ENCODE results near the gene COASY. TPM values are rescaled to one million over a fixed set of nuclear protein-coding genes. Genes with fewer than 3 reads are reported as not detected.
A peak's percentile ranks its signal among the peaks of the same experiment; 100 is the strongest.

Gene COASY
- polyA plus RNA-seq, 1 of the 3 experiments (the other 2 are of a cell fraction): 69.4 TPM

DNA sequence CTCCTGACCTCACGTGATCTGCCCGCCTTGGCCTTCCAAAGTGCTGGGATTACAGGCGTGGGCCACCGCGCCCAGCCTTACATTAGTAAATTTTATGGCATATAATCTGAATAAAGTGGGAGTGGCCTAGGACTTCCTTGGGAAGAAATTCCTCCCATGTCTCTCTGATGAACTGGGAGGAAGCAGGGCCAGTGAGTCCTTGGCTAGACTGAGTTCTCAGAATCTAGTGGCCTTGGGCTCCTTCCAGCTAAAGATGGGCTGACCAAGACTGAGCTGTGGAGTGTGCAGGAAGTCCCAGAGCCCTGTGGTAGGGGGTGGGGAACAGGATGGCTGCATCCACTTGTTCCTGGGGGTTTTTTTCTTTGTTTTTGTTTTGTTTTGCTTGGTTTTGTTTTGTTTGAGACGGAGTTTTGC is 35.9 kb upstream of the COASY start:
- no peak overlapping the region for H3K4me2 ChIP-seq

More for the DNA sequence above, 35.9 kb upstream of the COASY start:
- peak overlapping the region in 1 of 2 experiments; percentile 100; a peak in 2 of 4 replicates for H3K27ac ChIP-seq (ENCODE audit: low read depth in 2 of 2, low read length in 1 of 2)
- CTCF ChIA-PET: interaction anchor here (1.0 to 8.9 kb wide), 7 partner anchors 8 to 116 kb away, joined by 3 to 83 read pairs (median 17); partner anchors contain the start of genes CAVIN1 and NAGLU
- no peaks in the 10 kb centered on the region for H3K9me2 ChIP-seq
- no peaks in the 10 kb centered on the region for H3K36me3 ChIP-seq (replicated peaks in 1 of 2; ENCODE audit: control insufficient read depth in 1 of 2, insufficient read depth in 2 of 2, low read length in 1 of 2)
- peaks cover 38% of the 10 kb centered on the region for H3F3A ChIP-seq (replicated peaks; ENCODE audit: insufficient read depth)
- peaks cover 16% of the 10 kb centered on the region for H3K79me2 ChIP-seq (ENCODE audit: insufficient read depth)
- DNase-seq: no peak
- H3K4me1 ChIP-seq (ENCODE audit: control insufficient read depth in 1 of 2, insufficient read depth in 2 of 2, low read depth in 1 of 2, low read length in 1 of 2): peaks cover 7 to 28% of the 10 kb centered on the region in 2 experiments; a peak in 3 of 4 replicates
- no peaks in the 10 kb centered on the region for H3K27me3 ChIP-seq (ENCODE audit: insufficient read depth)
- 93% methylated on average over 5 of the region's 6 CpGs for WGBS (ENCODE audit: low lambda C conversion rate)
- H3K9me3 ChIP-seq: no peaks in the 10 kb centered on the region
- POLR2A ChIA-PET: no interaction called here
- peak overlapping the region; percentile 77; the same call in 1 of the 2 replicates for H2AFZ ChIP-seq (ENCODE audit: low read depth)
- TF ChIP-seq RAD21 (IDR thresholded peaks at IDR 0.05; ENCODE audit: low read length) (no peak), JUND (IDR thresholded peaks at IDR 0.05) (no peak), TAF1 (IDR thresholded peaks at IDR 0.05; ENCODE audit: borderline replicate concordance, low read depth, low read length) (no peak), NRF1 (IDR thresholded peaks at IDR 0.05; ENCODE audit: low read depth, low read length) (no peak), TEAD4 (IDR thresholded peaks at IDR 0.05; ENCODE audit: borderline replicate concordance, insufficient read depth) (no peak), SIN3A (IDR thresholded peaks at IDR 0.05; ENCODE audit: borderline replicate concordance, low read depth, low read length) (no peak), GABPA (IDR thresholded peaks at IDR 0.05; ENCODE audit: low read depth) (no peak), YY1 (IDR thresholded peaks at IDR 0.05; ENCODE audit: low read depth) (no peak), GATA2 (CRISPR knock-in tag; IDR thresholded peaks at IDR 0.05) (no peak), RCOR1 (IDR thresholded peaks at IDR 0.05; ENCODE audit: low read length) (no peak), RFX5 (IDR thresholded peaks at IDR 0.05; ENCODE audit: low read length) (no peak), FOSL2 (IDR thresholded peaks at IDR 0.05; ENCODE audit: borderline replicate concordance, low read depth) (no peak)
- TF ChIP-seq, protein P1, sequence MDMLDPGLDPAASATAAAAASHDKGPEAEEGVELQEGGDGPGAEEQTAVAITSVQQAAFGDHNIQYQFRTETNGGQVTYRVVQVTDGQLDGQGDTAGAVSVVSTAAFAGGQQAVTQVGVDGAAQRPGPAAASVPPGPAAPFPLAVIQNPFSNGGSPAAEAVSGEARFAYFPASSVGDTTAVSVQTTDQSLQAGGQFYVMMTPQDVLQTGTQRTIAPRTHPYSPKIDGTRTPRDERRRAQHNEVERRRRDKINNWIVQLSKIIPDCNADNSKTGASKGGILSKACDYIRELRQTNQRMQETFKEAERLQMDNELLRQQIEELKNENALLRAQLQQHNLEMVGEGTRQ (IDR thresholded peaks at IDR 0.05; ENCODE audit: borderline replicate concordance, low read depth, low read length): no peak
- TF ChIP-seq, protein P2, sequence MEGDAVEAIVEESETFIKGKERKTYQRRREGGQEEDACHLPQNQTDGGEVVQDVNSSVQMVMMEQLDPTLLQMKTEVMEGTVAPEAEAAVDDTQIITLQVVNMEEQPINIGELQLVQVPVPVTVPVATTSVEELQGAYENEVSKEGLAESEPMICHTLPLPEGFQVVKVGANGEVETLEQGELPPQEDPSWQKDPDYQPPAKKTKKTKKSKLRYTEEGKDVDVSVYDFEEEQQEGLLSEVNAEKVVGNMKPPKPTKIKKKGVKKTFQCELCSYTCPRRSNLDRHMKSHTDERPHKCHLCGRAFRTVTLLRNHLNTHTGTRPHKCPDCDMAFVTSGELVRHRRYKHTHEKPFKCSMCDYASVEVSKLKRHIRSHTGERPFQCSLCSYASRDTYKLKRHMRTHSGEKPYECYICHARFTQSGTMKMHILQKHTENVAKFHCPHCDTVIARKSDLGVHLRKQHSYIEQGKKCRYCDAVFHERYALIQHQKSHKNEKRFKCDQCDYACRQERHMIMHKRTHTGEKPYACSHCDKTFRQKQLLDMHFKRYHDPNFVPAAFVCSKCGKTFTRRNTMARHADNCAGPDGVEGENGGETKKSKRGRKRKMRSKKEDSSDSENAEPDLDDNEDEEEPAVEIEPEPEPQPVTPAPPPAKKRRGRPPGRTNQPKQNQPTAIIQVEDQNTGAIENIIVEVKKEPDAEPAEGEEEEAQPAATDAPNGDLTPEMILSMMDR (IDR thresholded peaks at IDR 0.05): no peak
- TF ChIP-seq, protein P3, sequence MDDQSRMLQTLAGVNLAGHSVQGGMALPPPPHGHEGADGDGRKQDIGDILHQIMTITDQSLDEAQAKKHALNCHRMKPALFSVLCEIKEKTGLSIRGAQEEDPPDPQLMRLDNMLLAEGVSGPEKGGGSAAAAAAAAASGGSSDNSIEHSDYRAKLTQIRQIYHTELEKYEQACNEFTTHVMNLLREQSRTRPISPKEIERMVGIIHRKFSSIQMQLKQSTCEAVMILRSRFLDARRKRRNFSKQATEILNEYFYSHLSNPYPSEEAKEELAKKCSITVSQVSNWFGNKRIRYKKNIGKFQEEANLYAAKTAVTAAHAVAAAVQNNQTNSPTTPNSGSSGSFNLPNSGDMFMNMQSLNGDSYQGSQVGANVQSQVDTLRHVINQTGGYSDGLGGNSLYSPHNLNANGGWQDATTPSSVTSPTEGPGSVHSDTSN (IDR thresholded peaks at IDR 0.05): no peak
- TF ChIP-seq, protein P4, sequence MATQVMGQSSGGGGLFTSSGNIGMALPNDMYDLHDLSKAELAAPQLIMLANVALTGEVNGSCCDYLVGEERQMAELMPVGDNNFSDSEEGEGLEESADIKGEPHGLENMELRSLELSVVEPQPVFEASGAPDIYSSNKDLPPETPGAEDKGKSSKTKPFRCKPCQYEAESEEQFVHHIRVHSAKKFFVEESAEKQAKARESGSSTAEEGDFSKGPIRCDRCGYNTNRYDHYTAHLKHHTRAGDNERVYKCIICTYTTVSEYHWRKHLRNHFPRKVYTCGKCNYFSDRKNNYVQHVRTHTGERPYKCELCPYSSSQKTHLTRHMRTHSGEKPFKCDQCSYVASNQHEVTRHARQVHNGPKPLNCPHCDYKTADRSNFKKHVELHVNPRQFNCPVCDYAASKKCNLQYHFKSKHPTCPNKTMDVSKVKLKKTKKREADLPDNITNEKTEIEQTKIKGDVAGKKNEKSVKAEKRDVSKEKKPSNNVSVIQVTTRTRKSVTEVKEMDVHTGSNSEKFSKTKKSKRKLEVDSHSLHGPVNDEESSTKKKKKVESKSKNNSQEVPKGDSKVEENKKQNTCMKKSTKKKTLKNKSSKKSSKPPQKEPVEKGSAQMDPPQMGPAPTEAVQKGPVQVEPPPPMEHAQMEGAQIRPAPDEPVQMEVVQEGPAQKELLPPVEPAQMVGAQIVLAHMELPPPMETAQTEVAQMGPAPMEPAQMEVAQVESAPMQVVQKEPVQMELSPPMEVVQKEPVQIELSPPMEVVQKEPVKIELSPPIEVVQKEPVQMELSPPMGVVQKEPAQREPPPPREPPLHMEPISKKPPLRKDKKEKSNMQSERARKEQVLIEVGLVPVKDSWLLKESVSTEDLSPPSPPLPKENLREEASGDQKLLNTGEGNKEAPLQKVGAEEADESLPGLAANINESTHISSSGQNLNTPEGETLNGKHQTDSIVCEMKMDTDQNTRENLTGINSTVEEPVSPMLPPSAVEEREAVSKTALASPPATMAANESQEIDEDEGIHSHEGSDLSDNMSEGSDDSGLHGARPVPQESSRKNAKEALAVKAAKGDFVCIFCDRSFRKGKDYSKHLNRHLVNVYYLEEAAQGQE (IDR thresholded peaks at IDR 0.05; ENCODE audit: low read depth, low read length): no peak
- no peak overlapping the region for H3K4me3 ChIP-seq (ENCODE audit: low read depth in 2 of 2, low read length in 1 of 2)
- no peak overlapping the region for H3K9ac ChIP-seq
- no peaks in the 10 kb centered on the region for H4K20me1 ChIP-seq (ENCODE audit: insufficient read depth)
